CD4-positive, alpha-beta T cell treated with Interleukin-17A for 4 hours (primary cell): ENCODE results near the gene MARK2.

Experiments used
- DNase-seq: peaks from one replicate; pipeline ENCODE4 v3.0.0-alpha.2; 2020; ENCODE audit warnings: mixed read lengths

The MARK2 gene

GRCh38 chr11:63937713-63938478 lies 99.0 kb downstream of the MARK2 start:
- peak; percentile 35 for DNase-seq

- peak; percentile 94 for DNase-seq
Observed at GRCh38 chr11:63938479-63939396, 99.8 kb downstream of the MARK2 start, which contains the start of gene NAA40. Gene NAA40, plus strand, starts transcription at chr11:63939002. Its CDS starts 95 bp downstream, at chr11:63939097.

GRCh38 chr11:63939397-63939891 lies 100.5 kb downstream of the MARK2 start:
- DNase-seq: no peak

GRCh38 chr11:63940786-63941185 lies 101.9 kb downstream of the MARK2 start:
- no peak for DNase-seq

GRCh38 chr11:63941901-63942300 lies 103.0 kb downstream of the MARK2 start:
- DNase-seq: no peak

- no peak for DNase-seq
Observed at GRCh38 chr11:63942803-63943202, 103.9 kb downstream of the MARK2 start.

- no peak for DNase-seq
Observed at GRCh38 chr11:63944987-63945386, 106.1 kb downstream of the MARK2 start.

- peak; percentile 65 for DNase-seq
Observed at GRCh38 chr11:63945477-63946163, 106.7 kb downstream of the MARK2 start.

GRCh38 chr11:63951779-63952536 lies 113.0 kb downstream of the MARK2 start:
- peak; percentile 41 for DNase-seq

GRCh38 chr11:63952570-63952969 lies 113.7 kb downstream of the MARK2 start:
- no peak for DNase-seq

GRCh38 chr11:63958008-63958407 lies 119.1 kb downstream of the MARK2 start:
- no peak for DNase-seq
